Ectodermal cell (in vitro differentiated cells): Measurements from ENCODE around the gene MAPK10.
A peak's percentile ranks its signal among the peaks of the same experiment; 100 is the strongest.

ENCODE experiments used
- H3K27ac ChIP-seq: 2 replicates; pipeline ENCODE4 v1.7.0; 2013; ENCODE audit warnings: mild to moderate bottlenecking, low read depth, low read length; ENCODE audit not compliant: insufficient read depth, poor library complexity, severe bottlenecking
- H3K27me3 ChIP-seq: 2 replicates; pipeline ENCODE4 v1.7.0; 2013; ENCODE audit warnings: mild to moderate bottlenecking, low read length; ENCODE audit not compliant: insufficient read depth, control insufficient read depth, poor library complexity, severe bottlenecking
- H3K36me3 ChIP-seq: one replicate; pipeline ENCODE4 v1.7.0; 2013; ENCODE audit warnings: low read length; ENCODE audit not compliant: control insufficient read depth, insufficient read depth
- H3K4me1 ChIP-seq: one replicate; pipeline ENCODE4 v1.7.0; 2013; ENCODE audit warnings: low read length; ENCODE audit not compliant: control insufficient read depth, insufficient read depth
- H3K4me3 ChIP-seq: 2 replicates; pipeline ENCODE4 v1.7.0; 2013; ENCODE audit warnings: low read depth, low read length, control low read depth; ENCODE audit not compliant: insufficient read depth
- H3K9me3 ChIP-seq: 2 replicates; pipeline ENCODE4 v1.7.0; 2013; ENCODE audit warnings: mild to moderate bottlenecking, low read length, moderate library complexity; ENCODE audit not compliant: control insufficient read depth
- WGBS, 2 experiments: methylation state at CpG; one replicate each; pipeline ENCODE4 v1.1.7; 2013; ENCODE audit warnings: missing lambda C conversion rate in 2 of 2; 5-methylcytosine and 5-hydroxymethylcytosine counted together

Gene MAPK10

GRCh38 chr4:86381431-86381830, 21.6 kb upstream of the MAPK10 start:
- Histone ChIP-seq H3K27me3 (no peaks in the 10 kb centered on the region), H3K4me1 (peaks cover 4% of the 10 kb centered on the region), H3K36me3 (no peaks in the 10 kb centered on the region), H3K4me3 (no peak overlapping the region), H3K27ac (no peak overlapping the region), H3K9me3 (peaks cover 3% of the 10 kb centered on the region)
- 92 to 94% methylated on average over 4 of the region's 4 CpGs for WGBS, 2 experiments

- Histone ChIP-seq H3K27ac (no peak overlapping the region), H3K4me1 (peaks cover 4% of the 10 kb centered on the region), H3K4me3 (no peak overlapping the region), H3K9me3 (peaks cover 3% of the 10 kb centered on the region), H3K36me3 (no peaks in the 10 kb centered on the region), H3K27me3 (no peaks in the 10 kb centered on the region)
Measured at GRCh38 chr4:86380181-86380724, 20.4 kb upstream of the MAPK10 start.

GRCh38 chr4:86376850-86377249, 17.0 kb upstream of the MAPK10 start:
- Histone ChIP-seq H3K4me1 (peaks cover 4% of the 10 kb centered on the region), H3K4me3 (no peak overlapping the region), H3K27me3 (no peaks in the 10 kb centered on the region), H3K9me3 (peaks cover 3% of the 10 kb centered on the region), H3K36me3 (no peaks in the 10 kb centered on the region), H3K27ac (no peak overlapping the region)
- WGBS, 2 experiments: 83 to 90% methylated on average over 1 of the region's 1 CpG

- Histone ChIP-seq H3K27ac (no peak overlapping the region), H3K4me3 (no peak overlapping the region), H3K9me3 (no peaks in the 10 kb centered on the region), H3K27me3 (no peaks in the 10 kb centered on the region), H3K4me1 (no peaks in the 10 kb centered on the region), H3K36me3 (no peaks in the 10 kb centered on the region)
- WGBS, 2 experiments: 92 to 100% methylated on average over 2 to 4 of the region's 4 CpGs
Measured at GRCh38 chr4:86368433-86368832, 8.6 kb upstream of the MAPK10 start.

GRCh38 chr4:86367577-86367976, 7.7 kb upstream of the MAPK10 start:
- Histone ChIP-seq H3K4me3 (no peak overlapping the region), H3K27ac (no peak overlapping the region), H3K4me1 (no peaks in the 10 kb centered on the region), H3K27me3 (no peaks in the 10 kb centered on the region), H3K36me3 (no peaks in the 10 kb centered on the region), H3K9me3 (no peaks in the 10 kb centered on the region)
- WGBS, 2 experiments: 83 to 95% methylated on average over 1 of the region's 1 CpG

- Histone ChIP-seq H3K9me3 (no peaks in the 10 kb centered on the region), H3K27me3 (no peaks in the 10 kb centered on the region), H3K4me3 (no peak overlapping the region), H3K27ac (no peak overlapping the region), H3K4me1 (no peaks in the 10 kb centered on the region), H3K36me3 (no peaks in the 10 kb centered on the region)
- 95 to 100% methylated on average over 1 of the region's 1 CpG for WGBS, 2 experiments
Measured at GRCh38 chr4:86366920-86367319, 7.1 kb upstream of the MAPK10 start.

- no peaks in the 10 kb centered on the region for H3K36me3 ChIP-seq
- no peaks in the 10 kb centered on the region for H3K27me3 ChIP-seq
- H3K4me1 ChIP-seq: peaks cover 3% of the 10 kb centered on the region
- no peaks in the 10 kb centered on the region for H3K9me3 ChIP-seq
- no peak overlapping the region for H3K27ac ChIP-seq
- no peak overlapping the region for H3K4me3 ChIP-seq
Measured at GRCh38 chr4:86362510-86362909, 2.7 kb upstream of the MAPK10 start.

GRCh38 chr4:86358257-86358656, 1.6 kb downstream of the MAPK10 start:
- H3K27ac ChIP-seq: no peak overlapping the region
- no peaks in the 10 kb centered on the region for H3K27me3 ChIP-seq
- WGBS, 2 experiments: 65 to 66% methylated on average over 2 to 3 of the region's 3 CpGs
- peaks cover 15% of the 10 kb centered on the region for H3K4me1 ChIP-seq
- no peaks in the 10 kb centered on the region for H3K9me3 ChIP-seq
- peaks cover 5% of the 10 kb centered on the region for H3K36me3 ChIP-seq
- peak overlapping the region; percentile 61 for H3K4me3 ChIP-seq

GRCh38 chr4:86357608-86358007, 2.2 kb downstream of the MAPK10 start:
- H3K9me3 ChIP-seq: no peaks in the 10 kb centered on the region
- 33 to 52% methylated on average over 1 of the region's 1 CpG for WGBS, 2 experiments
- H3K27me3 ChIP-seq: no peaks in the 10 kb centered on the region
- H3K36me3 ChIP-seq: peaks cover 5% of the 10 kb centered on the region
- no peak overlapping the region for H3K27ac ChIP-seq
- H3K4me1 ChIP-seq: peaks cover 15% of the 10 kb centered on the region
- peak overlapping the region; percentile 61 for H3K4me3 ChIP-seq

- Histone ChIP-seq H3K4me1 (peaks cover 15% of the 10 kb centered on the region), H3K27me3 (no peaks in the 10 kb centered on the region), H3K4me3 (peak overlapping the region; percentile 61), H3K36me3 (peaks cover 8% of the 10 kb centered on the region), H3K9me3 (no peaks in the 10 kb centered on the region), H3K27ac (no peak overlapping the region)
- WGBS, 2 experiments: 73 to 79% methylated on average over 4 of the region's 4 CpGs
Measured at GRCh38 chr4:86356425-86357210, 3.2 kb downstream of the MAPK10 start.
